ENCODE measurements around the gene RNASEH2C.

The RNASEH2C gene

DNA sequence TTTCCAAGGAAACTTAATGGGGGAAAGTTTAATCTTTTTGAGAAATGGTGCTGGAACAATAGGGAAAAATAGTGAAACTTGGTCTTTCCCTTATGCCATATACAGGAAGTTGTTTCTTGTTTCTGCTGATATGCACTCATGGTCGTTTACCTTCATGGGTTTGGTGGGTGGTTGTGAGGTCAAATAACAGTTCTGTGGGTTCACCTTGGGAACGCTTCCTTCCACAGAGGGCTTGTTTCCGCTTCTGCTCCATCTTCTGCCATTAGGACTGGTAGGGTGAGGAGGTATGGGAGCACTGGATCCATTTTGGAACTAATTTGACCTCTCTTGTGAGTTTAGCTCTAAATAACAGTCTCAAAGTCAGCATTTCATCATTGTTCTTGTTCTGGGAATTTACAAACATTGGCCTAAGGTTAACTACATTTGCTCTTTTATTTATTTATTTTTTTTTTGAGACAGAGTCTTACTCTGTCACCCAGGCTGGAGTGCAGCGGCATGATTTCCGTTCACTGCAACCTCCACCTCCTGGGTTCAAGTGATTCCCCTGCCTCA is 40.3 kb downstream of the RNASEH2C start:
- no peak for DNase-seq (ENCODE audit: extremely low spot score)
- ChIA-PET POLR2A (no interaction called here), CTCF (no interaction called here)
- TF ChIP-seq, protein P1, sequence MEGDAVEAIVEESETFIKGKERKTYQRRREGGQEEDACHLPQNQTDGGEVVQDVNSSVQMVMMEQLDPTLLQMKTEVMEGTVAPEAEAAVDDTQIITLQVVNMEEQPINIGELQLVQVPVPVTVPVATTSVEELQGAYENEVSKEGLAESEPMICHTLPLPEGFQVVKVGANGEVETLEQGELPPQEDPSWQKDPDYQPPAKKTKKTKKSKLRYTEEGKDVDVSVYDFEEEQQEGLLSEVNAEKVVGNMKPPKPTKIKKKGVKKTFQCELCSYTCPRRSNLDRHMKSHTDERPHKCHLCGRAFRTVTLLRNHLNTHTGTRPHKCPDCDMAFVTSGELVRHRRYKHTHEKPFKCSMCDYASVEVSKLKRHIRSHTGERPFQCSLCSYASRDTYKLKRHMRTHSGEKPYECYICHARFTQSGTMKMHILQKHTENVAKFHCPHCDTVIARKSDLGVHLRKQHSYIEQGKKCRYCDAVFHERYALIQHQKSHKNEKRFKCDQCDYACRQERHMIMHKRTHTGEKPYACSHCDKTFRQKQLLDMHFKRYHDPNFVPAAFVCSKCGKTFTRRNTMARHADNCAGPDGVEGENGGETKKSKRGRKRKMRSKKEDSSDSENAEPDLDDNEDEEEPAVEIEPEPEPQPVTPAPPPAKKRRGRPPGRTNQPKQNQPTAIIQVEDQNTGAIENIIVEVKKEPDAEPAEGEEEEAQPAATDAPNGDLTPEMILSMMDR (IDR thresholded peaks at IDR 0.05; ENCODE audit: control extremely low read depth, extremely low read depth, low read depth, missing control alignments) = no peak

DNA sequence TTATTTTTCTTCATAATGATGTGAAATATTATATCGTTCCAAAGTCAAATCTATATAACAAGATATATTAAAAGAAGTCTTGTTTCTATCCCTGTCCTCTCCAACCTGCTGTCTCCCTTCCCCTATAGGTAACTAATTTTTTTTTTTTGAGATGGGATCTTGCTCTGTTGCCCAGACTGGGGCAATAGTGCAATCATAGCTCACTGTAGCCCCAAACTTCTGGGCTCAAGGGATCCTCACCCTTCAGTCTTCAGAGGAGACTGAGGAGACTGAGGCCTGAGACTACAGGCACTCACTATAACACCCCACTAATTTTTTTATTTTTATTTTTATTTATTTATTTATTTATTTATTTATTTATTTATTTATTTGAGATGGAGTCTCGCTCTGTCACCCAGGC is 47.6 kb downstream of the RNASEH2C start:
- TF ChIP-seq, protein P1 (IDR thresholded peaks at IDR 0.05; ENCODE audit: control extremely low read depth, extremely low read depth, low read depth, missing control alignments) = no peak
- DNase-seq (ENCODE audit: extremely low spot score) = no peak
- ChIA-PET CTCF (interaction anchor here (0.8 to 1.5 kb wide), 2 partner anchors 24 to 249 kb away, joined by 3 read pairs; no protein-coding TSS in a partner anchor), POLR2A (no interaction called here)

DNA sequence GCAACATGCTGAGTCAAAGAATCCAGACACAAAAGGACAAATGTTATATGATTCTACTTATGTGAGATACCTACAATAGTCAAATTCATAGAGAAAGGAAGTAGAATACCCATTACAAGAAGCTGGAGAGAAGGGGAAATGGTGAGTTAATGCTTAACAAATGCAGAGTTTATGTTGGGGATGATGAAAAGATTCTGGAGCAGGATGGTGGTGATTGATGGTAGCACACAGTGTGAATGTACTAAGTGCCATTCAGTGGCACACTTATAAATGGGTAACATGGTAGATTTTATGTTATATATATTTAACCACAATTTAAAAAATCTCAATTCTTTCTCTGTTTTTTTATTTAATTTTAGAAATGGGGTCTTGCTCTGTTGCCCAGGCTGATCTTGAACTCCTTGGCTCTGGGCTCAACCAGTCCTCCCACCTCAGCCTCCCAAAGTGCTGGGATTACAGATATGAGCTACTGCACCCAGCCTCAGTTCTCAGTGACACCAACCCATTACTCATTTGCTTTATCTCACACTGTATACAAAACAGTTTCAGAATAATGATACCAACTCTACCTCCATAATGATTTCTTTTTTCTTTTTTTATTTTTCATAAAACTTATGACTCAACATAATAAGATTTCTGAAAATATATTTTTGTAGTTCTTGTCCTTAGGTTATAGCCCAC is 48.3 kb downstream of the RNASEH2C start:
- ChIA-PET CTCF (interaction anchor here (1.0 to 1.5 kb wide), 2 partner anchors 9 to 249 kb away, joined by 3 to 5 read pairs; partner anchors contain the start of gene RELA), POLR2A (no interaction called here)
- DNase-seq (ENCODE audit: extremely low spot score) = no peak
- TF ChIP-seq, protein P1 (IDR thresholded peaks at IDR 0.05; ENCODE audit: control extremely low read depth, extremely low read depth, low read depth, missing control alignments) = no peak

Measured in GM10248 (cell line).